Upper lobe of left lung (tissue), 6 donors: ENCODE results near the gene TMEM236. TPM values are rescaled to one million over a fixed set of nuclear protein-coding genes. Genes with fewer than 3 reads are reported as not detected.

Source experiments
- ATAC-seq, 2 donors: fragments of 200-7000 bp; cut with Tn5 transposase; one replicate each; pipeline ENCODE4 v1.9.1; 2022; ENCODE audit warnings: mild to moderate bottlenecking in 2 of 2, moderate library complexity in 2 of 2; ENCODE audit not compliant: low FRiP score in 2 of 2
- DNase-seq, 2 donors: peaks; one replicate each; pipeline ENCODE4 v3.0.0-alpha.2; 2019 to 2020
- H3K27ac ChIP-seq, 4 donors: fragments of 200-600 bp; sonication (generic); one replicate each; pipeline ENCODE4 v1.5.1; 2016 to 2019
- H3K27me3 ChIP-seq, 4 donors: fragments of 200-600 bp; sonication (generic); one replicate each; pipeline ENCODE4 v1.5.1; 2017 to 2019
- H3K36me3 ChIP-seq, 4 donors: fragments of 200-600 bp; sonication (generic); one replicate each; pipeline ENCODE4 v1.5.1; 2016 to 2019
- H3K4me1 ChIP-seq, 4 donors: fragments of 200-600 bp; sonication (generic); one replicate each; pipeline ENCODE4 v1.5.1; 2018 to 2019
- H3K4me3 ChIP-seq, 4 donors: fragments of 200-600 bp; sonication (generic); one replicate each; pipeline ENCODE4 v1.5.1; 2017 to 2019; ENCODE audit warnings: mild to moderate bottlenecking in 2 of 4, moderate library complexity in 1 of 4
- H3K9me3 ChIP-seq, 4 donors: fragments of 200-600 bp; sonication (generic); one replicate each; pipeline ENCODE4 v1.5.1; 2018 to 2019
- EP300 ChIP-seq, 4 donors: sonication (generic); formaldehyde crosslinking; IDR thresholded peaks; one replicate each; pipeline ENCODE4 v1.5.1; 2017; ENCODE audit warnings: antibody characterized with exemption in 4 of 4, control low read depth in 2 of 4
- POLR2A ChIP-seq, 4 donors: fragments of 450-650 bp; IDR thresholded peaks; one replicate each; pipeline ENCODE4 v1.5.1; 2016 to 2017; ENCODE audit warnings: antibody characterized with exemption in 4 of 4, mild to moderate bottlenecking in 2 of 4
- POLR2AphosphoS5 ChIP-seq, 2 donors: sonication (generic); formaldehyde crosslinking; IDR thresholded peaks; one replicate each; pipeline ENCODE4 v1.5.1; 2017; ENCODE audit warnings: antibody characterized with exemption in 2 of 2
- WGBS, 2 donors: methylation state at CpG; one replicate each; pipeline ENCODE4 v1.1.5; 2017 to 2018; 5-methylcytosine and 5-hydroxymethylcytosine counted together
- total RNA-seq, 6 donors: library from RNA; depleted of rRNA in 4 of 6; stranded (reverse); fragments of >200 nt in 4 of 6; gene quantifications; one replicate each; pipeline versions ENCODE4 v1.1.0 to v1.2.1, GENCODE V29; 2016 to 2021
- TF ChIP-seq, protein P1 (sequence below), 6 experiments: fragments of 450-650 bp in 4 of 6; fragments of 200-600 bp in 2 of 6; sonication (generic) in 2 of 6; IDR thresholded peaks; one replicate each; pipeline ENCODE4 v1.5.1; 2016 to 2019; ENCODE audit warnings: antibody characterized with exemption in 6 of 6
- donor health status: DM: no; HTN: no; CAD: no; lungs with moderate emphysema.
- donor health status: DM: no; HTN: yes; CAD: no; lungs with severe emphysema.

Gene TMEM236
- total RNA-seq, 6 donors from 2014 or later = 0.55 to 4.6 (median 1.6) TPM

DNA sequence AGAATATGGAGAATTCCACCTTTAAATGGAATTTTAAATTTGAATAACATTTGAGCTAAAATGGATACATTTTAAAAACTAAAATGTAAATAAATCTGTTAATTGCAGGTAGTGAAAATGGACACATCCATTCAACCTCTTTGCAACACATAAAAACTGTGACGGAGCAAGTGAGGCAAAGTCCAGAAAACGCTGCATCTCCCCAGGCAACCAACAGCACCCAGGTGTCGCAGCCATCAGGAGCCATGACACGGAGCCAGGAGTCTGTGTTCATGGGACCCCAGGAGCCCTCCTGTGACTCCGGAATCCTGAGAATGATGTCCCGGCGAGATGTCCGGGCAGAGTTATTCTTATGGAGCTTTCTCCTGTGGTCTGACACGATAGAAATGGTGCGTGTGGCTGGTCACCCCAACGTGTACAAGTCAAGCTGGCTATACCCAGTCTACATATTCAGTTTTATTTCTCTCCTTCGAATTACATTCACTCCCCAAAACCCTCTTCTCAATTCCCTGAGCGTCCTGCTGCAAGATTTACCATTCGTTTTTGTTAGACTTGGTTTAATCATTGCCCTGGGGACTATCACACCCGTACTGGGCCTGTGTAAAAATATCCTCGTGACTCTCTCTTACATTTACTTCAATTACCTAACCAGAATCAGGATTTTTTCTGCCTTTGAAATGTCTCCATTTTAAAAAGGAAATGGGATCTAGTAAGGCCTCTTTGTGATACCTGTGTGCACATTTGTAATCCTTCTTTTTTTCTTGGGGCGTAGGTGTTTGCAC, 44.0 kb downstream of the TMEM236 start:
- no peak for ATAC-seq
- peaks cover 0 to 8% (median 0%) of the 10 kb centered on the region in 4 donors for H3K4me1 ChIP-seq

DNA sequence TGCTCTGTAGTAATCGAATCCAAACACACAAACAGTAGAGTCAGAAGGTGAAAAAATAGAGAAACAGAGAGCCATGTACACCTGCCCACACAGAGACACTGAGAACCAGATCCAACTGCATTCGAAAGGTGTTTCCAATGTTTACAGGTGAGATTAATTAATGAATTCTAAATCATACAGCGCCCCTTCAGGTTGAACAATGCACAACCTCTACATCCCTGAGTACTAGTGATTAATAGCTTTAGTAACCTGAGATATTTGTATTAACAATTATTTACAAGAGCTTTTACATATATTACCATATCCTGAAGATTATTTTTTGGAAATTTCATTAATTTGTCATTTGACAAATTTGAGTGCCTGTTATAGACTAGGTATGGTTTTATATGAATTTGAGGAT, 49.5 kb downstream of the TMEM236 start:
- no peak for TF ChIP-seq POLR2A (IDR thresholded peaks at IDR 0.05)
- TF ChIP-seq EP300 (IDR thresholded peaks at IDR 0.05) = no peak
- TF ChIP-seq POLR2AphosphoS5 (IDR thresholded peaks at IDR 0.05) = no peak
- TF ChIP-seq, protein P1, sequence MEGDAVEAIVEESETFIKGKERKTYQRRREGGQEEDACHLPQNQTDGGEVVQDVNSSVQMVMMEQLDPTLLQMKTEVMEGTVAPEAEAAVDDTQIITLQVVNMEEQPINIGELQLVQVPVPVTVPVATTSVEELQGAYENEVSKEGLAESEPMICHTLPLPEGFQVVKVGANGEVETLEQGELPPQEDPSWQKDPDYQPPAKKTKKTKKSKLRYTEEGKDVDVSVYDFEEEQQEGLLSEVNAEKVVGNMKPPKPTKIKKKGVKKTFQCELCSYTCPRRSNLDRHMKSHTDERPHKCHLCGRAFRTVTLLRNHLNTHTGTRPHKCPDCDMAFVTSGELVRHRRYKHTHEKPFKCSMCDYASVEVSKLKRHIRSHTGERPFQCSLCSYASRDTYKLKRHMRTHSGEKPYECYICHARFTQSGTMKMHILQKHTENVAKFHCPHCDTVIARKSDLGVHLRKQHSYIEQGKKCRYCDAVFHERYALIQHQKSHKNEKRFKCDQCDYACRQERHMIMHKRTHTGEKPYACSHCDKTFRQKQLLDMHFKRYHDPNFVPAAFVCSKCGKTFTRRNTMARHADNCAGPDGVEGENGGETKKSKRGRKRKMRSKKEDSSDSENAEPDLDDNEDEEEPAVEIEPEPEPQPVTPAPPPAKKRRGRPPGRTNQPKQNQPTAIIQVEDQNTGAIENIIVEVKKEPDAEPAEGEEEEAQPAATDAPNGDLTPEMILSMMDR (IDR thresholded peaks at IDR 0.05) = no peak
- 91 to 92% methylated on average over 3 of the region's 3 CpGs for WGBS, 2 donors

More for the DNA sequence above, 44.0 kb downstream of the TMEM236 start:
- H3K27ac ChIP-seq = no peak overlapping the region
- DNase-seq = no peak
- WGBS, 2 donors = 82 to 93% methylated on average over 14 to 17 of the region's 17 CpGs
- no peaks in the 10 kb centered on the region for H3K27me3 ChIP-seq
- no peak overlapping the region for H3K4me3 ChIP-seq
- no peaks in the 10 kb centered on the region for H3K9me3 ChIP-seq
- TF ChIP-seq POLR2AphosphoS5 (IDR thresholded peaks at IDR 0.05) (no peak), POLR2A (IDR thresholded peaks at IDR 0.05) (no peak)
- TF ChIP-seq, protein P1 (IDR thresholded peaks at IDR 0.05) = no peak
- no peaks in the 10 kb centered on the region for H3K36me3 ChIP-seq

DNA sequence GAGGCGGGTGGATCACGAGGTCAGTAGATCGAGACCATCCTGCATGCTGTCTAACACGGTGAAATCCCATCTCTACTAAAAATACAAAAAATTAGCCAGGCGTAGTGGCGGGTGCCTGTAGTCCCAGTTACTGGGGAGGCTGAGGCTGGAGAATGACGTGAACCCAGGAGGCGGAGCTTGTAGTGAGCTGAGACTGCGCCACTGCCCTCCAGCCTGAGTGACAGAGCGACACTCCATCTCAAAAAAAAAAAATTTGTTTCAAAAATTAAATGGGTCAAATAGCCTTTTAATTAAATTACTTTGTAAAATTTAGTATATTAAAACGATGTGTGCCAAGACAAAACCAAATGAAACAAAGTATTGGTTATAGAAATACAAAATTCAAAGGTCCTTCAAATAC, 50.3 kb downstream of the TMEM236 start:
- ATAC-seq (no peak), DNase-seq (no peak)
- Histone ChIP-seq H3K36me3 (no peaks in the 10 kb centered on the region), H3K27me3 (no peaks in the 10 kb centered on the region), H3K4me1 (no peaks in the 10 kb centered on the region), H3K9me3 (no peaks in the 10 kb centered on the region), H3K27ac (no peak overlapping the region), H3K4me3 (no peak overlapping the region)
- WGBS, 2 donors = 94 to 95% methylated on average over 11 of the region's 11 CpGs
- TF ChIP-seq, protein P1 (IDR thresholded peaks at IDR 0.05) = no peak
- no peak for TF ChIP-seq POLR2A (IDR thresholded peaks at IDR 0.05)
- TF ChIP-seq EP300 (IDR thresholded peaks at IDR 0.05) = no peak
- TF ChIP-seq POLR2AphosphoS5 (IDR thresholded peaks at IDR 0.05) = no peak

More for the DNA sequence above, 49.5 kb downstream of the TMEM236 start:
- Histone ChIP-seq H3K27me3 (no peaks in the 10 kb centered on the region), H3K36me3 (no peaks in the 10 kb centered on the region), H3K27ac (no peak overlapping the region), H3K4me1 (no peaks in the 10 kb centered on the region), H3K4me3 (no peak overlapping the region), H3K9me3 (no peaks in the 10 kb centered on the region)
- ATAC-seq = no peak
- DNase-seq = no peak

DNA sequence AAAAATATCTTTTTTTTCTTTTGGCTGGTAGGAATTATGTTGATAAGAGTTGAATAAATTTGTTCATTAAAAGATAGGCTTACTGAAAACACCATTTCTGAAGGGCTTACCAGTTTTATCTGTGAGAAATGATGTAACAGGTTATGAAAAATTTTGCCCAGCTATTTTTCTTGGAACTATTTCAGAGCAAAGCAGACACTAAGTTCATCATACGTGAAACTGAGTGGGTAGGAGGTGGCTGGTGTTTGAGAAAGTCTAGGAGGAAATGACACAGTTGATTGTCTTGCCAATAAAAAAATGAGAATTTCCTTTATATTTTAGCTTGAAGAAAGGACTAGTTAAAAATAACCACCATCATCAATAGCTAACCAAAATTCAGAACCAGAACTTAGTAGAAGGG, 51.0 kb downstream of the TMEM236 start:
- WGBS, 2 donors = 9 to 25% methylated on average over 1 of the region's 1 CpG
- Histone ChIP-seq H3K9me3 (no peaks in the 10 kb centered on the region), H3K4me3 (no peak overlapping the region), H3K36me3 (no peaks in the 10 kb centered on the region), H3K27ac (no peak overlapping the region), H3K27me3 (no peaks in the 10 kb centered on the region), H3K4me1 (no peaks in the 10 kb centered on the region)
- DNase-seq (no peak), ATAC-seq (peak in 1 of 2 donors; percentile 34)
- TF ChIP-seq, protein P1 (IDR thresholded peaks at IDR 0.05) = no peak
- TF ChIP-seq POLR2AphosphoS5 (IDR thresholded peaks at IDR 0.05) = no peak
- no peak for TF ChIP-seq EP300 (IDR thresholded peaks at IDR 0.05)
- TF ChIP-seq POLR2A (IDR thresholded peaks at IDR 0.05) = no peak

DNA sequence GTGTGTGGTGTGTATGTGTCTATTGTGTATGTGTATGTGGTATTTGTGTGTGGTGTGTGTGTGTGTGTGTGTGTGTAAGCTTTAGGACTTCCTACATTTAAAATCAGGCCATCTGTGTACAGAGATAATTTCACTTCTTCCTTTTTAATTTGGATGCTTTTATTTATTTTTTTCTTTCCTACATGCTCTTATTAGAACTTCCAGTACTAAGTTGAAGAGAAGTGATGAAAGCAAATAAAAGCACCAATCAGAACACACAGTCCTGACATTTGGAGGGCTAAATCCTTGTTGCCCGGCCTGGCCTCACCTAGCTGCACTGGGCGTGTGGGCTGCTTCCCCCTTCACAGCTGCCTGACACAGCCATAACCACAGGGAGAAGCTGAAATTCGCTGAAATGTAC, 53.3 kb downstream of the TMEM236 start:
- H3K9me3 ChIP-seq = no peaks in the 10 kb centered on the region
- no peak overlapping the region for H3K27ac ChIP-seq
- DNase-seq (peak; percentile 22 to 34), ATAC-seq (peak in 1 of 2 donors; percentile 54)
- no peak overlapping the region for H3K4me3 ChIP-seq
- H3K4me1 ChIP-seq = no peaks in the 10 kb centered on the region
- TF ChIP-seq POLR2A (IDR thresholded peaks at IDR 0.05) (no peak), POLR2AphosphoS5 (IDR thresholded peaks at IDR 0.05) (no peak), EP300 (IDR thresholded peaks at IDR 0.05) (no peak)
- TF ChIP-seq, protein P1 (IDR thresholded peaks at IDR 0.05) = no peak
- WGBS, 2 donors = 55 to 60% methylated on average over 3 of the region's 3 CpGs
- H3K27me3 ChIP-seq = no peaks in the 10 kb centered on the region
- no peaks in the 10 kb centered on the region for H3K36me3 ChIP-seq
